GM19035 (cell line): Measurements from ENCODE around the gene NAT8L.
"Not testable (repeated sequence)": the region's sequence is repeated elsewhere in the genome, so short reads cannot be mapped to it uniquely, and the experiment has no call there.

Experiments used
- ATAC-seq: cut with Tn5 transposase; IDR thresholded peaks from one replicate; pipeline ENCODE4 v1.9.1; 2021; ENCODE audit not compliant: unreplicated experiment

The NAT8L gene, protein sequence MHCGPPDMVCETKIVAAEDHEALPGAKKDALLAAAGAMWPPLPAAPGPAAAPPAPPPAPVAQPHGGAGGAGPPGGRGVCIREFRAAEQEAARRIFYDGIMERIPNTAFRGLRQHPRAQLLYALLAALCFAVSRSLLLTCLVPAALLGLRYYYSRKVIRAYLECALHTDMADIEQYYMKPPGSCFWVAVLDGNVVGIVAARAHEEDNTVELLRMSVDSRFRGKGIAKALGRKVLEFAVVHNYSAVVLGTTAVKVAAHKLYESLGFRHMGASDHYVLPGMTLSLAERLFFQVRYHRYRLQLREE

DNA sequence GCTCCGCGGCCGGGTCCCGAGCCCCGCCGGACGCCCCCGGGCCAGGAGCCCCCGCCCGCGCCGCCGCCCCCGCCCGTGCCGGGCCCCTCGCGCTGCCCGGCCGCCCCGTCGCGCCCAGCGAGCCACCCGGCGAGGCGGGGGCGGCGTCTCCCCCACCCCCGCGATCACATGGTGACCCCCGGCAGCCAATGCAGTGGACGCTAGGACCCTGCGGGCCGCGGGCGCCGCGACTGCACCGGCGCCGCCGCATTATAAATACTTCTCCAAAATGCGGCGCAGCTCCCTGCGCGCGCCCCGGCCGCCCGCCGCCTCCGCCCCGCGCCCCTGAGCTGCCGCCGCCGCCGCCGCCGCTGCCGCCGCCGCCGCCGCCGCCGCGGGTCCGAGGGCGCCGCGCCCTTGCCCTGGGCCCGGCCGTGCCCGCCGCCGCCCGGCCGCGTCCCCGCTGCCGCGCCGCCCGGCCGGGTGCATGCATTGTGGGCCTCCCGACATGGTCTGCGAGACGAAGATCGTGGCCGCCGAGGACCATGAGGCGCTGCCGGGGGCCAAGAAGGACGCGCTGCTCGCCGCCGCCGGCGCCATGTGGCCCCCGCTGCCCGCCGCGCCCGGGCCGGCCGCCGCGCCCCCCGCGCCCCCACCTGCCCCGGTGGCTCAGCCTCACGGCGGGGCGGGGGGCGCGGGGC is at the start of gene NAT8L:
TSS of gene NAT8L (plus strand) at position 282 of the 680 bp plus-strand sequence. CDS start at position 467, 185 bp downstream.
- ATAC-seq, result no peak

DNA sequence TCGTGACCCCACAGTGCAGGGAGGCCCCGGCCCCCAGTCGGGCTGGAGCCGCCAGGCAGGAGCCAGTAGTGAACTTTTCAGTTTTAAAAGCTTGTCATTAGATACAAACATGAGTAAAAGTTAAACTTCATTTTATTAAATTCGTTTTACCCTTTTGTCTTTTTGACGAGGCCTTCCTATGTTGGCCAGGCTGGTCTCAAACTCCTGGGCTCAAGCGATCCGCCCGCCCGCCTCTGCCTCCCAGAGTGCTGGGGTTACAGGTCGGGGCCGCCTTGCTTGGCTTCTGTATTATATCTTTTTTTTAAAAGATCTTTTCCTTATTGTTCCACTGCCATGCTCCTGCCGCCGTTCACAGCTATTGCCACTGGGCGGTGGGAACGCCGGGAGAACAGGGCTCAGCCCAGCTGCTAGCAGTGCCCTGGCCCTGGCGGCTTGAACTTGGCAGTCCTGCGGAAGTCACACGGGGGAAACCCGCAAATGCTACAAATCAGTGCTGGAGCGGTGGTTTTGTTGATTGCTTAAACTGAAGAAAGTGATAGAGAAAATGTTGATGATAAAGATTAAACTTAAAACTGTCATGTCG is 49.4 kb upstream of the NAT8L start:
- peak; percentile 12 for ATAC-seq

DNA sequence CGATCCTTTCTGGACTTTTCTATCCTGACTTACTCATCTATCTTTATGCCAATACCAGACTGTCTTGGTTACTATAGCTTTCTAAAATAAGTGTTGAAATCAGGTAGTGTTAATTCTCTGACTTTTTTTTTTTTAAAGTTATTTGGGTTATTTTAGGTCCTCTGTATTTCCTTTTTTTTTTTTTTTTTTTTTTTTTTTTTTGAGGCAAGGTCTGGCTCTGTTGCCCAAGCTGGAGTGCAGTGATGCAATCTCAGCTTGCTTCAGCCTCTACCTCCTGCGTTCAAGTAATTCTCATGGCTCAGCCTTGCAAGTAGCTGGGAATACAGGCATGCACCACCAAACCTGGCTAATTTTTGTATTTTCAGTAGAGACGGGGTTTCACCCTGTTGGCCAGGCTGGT is 47.5 kb upstream of the NAT8L start:
- no peak for ATAC-seq

DNA sequence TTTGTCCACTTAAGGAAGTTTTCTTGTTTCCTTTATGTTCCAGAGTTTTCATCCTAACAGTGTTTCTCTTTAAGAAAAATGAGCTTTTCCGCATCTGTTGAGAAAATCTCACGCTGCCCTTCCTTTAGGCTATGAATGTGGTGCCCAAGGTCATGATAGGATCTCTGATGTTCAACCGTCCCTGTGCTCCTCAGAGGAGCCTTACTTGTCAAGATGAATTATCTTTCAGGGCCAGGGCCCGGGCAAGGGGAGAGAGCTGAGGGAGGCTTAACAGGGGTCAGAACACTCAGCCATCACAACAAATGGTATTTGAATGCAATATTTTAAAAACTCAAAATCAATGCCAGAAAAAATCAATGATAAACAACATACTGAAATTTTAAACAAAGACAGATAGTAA is 44.1 kb upstream of the NAT8L start:
- ATAC-seq, result no peak

DNA sequence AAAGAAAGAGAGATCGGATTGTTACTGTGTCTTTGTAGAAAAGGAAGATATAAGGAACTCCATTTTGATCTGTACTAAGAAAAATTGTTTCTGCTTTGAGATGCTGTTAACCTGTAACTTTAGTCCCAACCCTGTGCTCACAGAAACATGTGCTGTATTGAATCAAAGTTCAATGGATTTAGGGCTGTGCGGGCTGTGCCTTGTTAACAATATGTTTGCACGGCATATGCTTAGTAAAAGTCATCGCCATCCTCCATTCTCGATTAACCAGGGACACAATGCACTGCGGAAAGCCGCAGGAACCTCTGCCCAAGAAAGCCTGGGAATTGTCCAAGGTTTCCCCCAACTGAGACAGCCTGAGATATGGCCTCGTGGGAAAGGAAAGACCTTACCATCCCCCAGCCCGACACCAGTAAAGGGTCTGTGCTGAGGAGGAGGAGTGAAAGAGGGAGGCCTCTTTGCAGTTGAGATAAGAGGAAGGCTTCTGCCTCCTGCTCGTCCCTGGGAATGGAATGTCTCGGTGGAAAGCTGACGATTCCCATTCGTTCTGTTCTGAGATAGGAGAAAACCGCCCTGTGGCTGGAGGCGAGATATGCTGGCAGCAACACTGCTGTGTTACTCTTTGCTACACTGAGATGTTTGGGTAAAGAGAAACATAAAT is 37.6 kb upstream of the NAT8L start:
- ATAC-seq, result not testable (repeated sequence)

DNA sequence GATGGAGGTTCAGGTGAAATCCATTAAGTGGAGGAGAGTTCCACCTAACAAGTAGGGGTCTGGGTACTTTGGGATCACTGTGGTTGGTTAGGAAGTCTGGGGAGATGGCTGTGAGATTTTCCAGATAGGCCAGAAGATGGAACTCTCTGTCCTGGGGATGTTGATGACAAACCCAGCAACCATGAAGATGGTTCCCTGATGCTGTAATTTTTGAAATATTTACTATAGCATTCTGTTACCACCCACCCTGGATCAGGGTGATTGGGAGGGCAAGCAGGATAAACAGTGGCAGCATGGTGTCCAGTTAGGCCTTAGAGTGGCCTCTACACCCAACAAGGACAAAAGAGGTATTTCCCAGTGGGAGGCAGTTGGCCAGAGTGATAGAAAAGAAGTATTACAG is 34.4 kb upstream of the NAT8L start:
- no peak for ATAC-seq

DNA sequence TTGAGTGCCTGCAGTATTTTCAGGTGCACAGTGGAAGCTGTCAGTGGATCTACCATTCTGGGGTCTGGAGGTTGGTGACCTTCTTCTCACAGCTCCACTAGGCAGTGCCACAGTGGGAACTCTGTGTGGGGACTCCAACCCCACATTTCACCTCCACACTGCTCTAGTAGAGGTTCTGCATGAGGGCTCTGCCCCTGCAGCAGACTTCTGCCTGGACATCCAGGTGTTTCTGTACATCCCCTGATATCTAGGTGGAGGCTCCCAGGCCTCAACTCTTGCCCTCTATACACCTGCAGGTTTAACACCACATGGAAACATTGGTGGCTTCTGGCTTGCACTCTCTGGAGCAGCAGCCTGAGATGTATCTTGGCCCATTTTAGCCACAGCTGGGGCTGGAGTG is 33.3 kb upstream of the NAT8L start:
- ATAC-seq, result no peak

DNA sequence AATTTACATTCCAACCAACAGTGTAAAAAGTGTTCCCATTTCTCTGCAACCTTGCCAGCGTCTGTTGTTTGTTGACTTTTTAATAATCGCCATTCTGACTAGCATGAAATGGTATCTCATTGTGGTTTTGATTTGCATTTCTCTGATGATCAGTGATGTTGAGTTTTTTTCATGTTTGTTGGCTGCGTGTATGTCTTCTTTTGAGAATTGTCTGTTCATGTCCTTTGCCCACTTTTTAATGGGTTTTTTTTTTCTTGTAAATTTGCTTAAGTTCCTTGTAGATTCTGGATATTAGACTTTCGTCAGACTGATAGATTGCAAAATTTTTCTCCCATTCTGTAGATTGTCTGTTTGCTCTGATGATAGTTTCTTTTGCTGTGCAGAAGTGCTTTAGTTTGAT is 32.0 kb upstream of the NAT8L start:
- ATAC-seq, result not testable (repeated sequence)

DNA sequence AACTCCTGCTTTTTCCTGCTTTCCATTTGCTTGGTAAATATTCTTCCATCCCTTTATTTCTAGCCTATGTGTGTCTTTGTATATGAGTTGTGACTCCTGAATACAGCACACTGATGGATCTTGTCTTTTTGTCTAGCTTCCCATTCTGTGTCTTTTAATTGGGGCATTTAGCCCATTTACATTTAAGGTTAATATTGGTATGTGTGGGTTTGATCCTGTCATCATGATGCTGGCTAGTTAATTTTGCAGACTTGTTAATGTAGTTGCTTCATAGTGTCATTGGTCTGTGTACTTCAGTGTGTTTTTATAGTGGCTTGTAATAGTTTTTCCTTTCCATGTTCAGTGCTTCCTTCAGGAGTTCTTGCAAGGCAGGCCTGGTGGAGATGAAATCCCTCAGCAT is 28.0 kb upstream of the NAT8L start:
- ATAC-seq, result not testable (repeated sequence)

DNA sequence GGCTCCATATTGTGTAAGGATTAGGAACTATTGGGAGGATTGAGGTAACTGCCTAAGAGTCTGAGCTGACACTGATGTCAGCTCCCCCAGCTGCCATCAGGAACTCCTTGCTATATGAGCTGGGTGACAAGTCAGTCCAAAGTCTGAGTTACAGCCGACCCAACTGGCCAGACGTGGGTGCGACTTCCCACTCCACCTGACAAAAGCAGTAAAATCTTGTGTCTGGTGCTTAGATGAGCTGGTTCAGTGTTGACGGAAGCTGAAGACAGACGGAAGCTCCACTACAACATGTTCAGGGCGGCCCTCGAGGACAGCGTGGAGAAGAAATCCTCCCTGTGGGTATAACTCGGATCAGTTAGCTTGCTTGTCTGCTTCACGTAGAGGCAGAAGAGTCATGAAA is 22.8 kb upstream of the NAT8L start:
- no peak for ATAC-seq

DNA sequence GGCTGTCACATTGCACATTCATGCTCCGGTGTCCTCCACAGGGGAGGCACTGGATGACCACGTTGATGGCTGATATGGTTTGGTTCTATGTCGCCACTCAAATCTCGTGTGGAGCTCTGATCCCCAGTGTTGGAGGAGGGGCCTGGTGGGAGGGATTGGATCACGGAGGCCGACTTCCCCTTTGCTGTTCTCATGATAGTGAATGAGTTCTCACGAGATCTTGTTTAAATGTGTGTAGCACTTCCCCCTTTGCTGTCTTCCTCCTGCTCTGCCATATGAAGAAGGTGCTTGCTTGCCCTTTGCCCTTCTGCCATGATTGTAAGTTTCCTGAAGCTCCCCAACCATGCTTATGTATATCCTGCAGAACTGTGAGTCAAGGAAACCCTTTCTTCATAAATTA is 22.3 kb upstream of the NAT8L start:
- ATAC-seq, result no peak

DNA sequence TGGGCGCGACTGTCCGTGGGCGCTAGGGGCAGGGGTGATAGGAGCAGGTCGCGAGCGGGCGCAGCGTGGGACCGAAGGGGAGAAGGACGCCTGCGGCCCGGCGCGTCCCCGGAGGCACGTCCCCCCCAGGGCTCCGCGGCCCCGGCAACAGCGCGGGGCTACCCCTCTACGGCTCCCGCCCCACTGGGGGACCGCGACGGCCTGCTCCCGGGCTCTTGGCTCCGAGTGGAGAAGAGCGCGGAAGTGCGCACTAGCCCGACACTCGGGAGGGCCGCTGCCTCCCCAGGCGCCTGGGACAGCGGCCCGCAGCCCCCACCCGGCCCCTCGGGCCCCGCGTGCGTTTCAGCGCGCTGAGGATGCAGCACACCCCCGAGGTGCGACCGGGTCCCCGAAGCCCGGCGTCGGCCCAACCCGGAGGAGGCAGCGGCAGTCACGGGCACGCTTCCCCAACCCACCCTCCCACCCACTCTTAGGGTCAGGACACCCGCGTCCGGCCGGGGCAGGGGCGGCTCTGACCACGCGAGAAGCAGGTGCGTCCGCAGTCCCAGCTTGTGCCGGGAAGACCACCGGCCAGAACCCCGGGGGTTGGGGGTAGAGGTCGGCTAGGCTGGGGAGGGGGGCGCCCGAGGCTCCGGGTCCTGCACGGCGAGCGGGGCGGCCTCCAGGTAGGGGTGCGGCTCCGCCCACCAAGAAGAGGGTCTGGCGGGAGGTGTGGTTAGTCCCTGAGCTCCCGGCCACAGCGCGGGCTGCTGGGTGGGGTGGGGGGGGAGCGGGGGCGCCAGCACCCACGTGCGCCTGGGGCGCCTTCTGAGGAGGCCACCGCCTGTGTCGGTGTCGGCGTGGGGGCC is 18.5 kb upstream of the NAT8L start:
- no peak for ATAC-seq

DNA sequence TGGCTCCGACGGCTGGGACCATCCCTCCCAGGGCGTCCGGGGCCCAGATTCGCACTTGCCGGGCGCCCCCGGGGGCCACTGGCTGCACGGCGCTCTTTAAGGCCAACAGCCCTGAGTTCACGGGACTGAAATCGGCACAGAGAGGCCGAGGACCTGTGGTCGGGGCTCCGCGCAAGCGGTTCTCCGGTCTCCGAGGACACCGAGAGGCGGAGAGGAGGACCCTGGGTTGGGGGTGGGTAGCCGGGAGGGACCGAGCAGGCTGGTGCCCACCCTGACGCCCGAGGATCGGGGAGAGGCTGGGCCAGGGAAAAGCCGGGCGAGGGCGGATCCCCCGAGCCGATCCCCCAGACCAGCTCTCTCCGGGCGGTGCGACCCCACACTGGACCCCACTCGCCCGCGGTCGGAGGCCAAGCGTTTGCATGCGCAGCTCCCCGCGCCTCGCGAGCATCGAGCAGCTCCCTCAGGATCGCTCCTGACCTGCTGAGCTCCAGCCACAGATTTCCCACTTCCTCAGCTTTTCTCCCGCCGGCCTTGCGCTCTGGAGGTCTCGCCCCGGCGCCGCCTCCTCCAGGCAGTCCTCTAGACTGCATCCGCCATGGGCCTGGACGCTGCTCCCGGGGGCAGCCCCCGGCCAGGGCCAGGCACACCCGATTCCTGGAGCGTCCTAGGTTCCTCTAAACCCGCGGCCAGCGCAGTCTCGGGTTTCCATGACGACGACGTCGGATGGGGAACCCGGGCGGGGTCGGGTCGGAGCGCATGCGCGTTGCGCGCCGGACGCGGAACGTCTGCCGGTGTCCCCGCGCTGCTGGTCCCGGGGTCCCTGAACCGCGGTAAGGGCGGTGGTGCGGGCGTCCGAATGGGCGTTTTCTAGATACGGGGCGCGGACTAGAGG is 17.6 kb upstream of the NAT8L start:
- ATAC-seq, result peak; percentile 79

DNA sequence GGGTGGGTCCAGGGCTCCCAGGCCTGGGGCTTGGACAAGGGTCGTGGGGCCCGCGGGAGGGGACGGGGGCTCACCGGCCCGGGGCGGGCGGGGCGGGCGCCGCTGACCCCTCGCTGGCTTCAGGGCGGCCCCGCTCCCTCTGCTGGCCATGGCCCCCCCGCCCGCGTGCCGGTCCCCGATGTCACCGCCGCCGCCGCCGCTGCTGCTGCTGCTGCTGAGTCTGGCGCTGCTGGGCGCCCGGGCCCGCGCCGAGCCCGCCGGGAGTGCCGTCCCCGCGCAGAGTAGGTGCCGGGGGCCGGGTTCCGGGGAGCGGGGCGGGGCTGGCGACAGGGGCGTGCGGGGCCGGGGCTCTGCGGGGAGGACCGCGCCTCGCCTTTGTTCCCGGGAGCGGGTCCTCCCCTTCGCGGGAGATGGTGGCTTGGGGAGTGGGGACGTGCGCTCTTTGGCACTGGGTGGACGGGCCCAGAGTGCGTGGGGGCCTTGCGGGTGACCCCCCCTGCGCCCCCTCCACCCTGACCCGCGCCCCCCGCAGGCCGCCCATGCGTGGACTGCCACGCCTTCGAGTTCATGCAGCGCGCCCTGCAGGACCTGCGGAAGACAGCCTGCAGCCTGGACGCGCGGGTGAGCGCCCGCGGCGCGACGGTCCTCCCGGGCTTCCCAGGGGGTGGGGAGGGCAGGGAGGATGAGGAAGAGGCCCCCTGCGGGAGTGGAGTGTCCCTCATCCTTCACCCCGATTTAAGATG is 16.8 kb upstream of the NAT8L start:
- ATAC-seq, result peak; percentile 41

DNA sequence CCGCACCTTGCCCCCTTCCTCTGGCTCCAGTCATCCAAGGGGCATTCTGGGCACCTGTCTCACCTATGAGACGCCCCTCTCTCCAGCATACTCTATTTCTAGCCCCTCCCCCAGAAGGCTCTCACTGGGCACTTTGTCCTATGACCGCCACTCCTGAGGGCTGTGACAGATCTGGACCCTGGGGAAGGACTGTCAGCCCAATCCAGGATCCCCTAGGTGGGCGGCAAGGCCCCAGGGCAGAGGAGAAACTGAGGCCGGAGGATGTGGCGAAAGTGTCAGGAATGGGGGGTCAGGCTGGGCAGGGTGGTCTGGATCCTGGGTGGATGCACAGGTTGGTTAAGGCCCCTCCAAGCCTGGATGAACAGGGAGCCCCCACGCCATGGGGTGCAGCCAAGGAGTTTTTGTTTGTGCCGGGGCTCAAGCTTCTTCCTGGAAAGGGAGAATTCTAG is 16.2 kb upstream of the NAT8L start:
- ATAC-seq, result no peak

DNA sequence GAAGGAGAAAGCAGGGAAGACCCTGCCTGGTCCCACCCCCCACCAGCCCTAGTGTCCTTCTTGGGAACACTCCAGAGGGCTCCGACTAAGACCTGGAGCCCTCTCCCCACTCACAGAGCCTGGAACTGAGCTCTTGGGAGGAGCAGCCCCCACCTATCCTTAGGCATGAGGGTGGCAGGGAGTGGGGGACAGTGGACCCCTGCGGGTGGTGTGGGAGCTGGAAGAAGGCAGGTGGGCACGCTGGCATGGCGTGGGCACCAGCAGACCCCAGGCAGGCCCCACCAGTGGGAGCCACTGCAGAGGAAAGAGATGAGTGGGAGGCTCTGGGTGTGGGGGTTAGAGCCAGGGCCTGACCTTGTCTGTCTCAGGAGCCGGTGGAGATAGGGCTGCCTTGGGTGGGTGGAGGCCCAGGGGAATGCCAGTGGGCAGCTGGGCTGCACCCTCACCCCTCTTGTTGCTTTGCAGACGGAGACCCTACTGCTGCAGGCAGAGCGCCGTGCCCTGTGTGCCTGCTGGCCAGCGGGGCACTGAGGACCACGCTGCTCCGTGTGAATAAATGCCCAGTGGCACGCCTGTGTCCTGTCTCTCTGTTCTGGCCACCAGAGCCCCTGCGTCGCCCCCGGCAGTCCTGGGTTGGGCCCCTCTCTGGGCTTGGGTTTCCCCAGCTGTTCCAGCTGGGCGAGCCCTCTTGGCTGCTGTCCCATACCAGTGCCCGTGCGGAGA is 15.6 kb upstream of the NAT8L start:
- ATAC-seq, result no peak

DNA sequence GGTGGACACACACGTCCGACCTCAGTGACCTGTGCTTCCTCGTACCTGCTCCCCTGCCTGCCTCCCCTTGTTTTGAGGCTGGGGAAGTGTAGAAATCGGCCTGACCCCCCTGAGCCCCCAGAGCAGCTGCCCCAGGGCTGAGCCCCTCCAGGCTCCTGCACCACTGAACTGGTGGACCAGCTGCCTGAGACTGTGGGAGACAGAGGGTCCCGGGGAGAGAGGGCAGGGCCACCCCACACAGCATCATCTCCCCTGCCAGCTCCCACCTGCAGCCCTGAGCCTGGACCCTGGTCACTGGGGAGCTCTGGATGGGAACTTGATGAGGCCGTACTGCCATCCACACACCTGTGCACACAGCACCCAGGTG is 15.0 kb upstream of the NAT8L start:
- ATAC-seq, result no peak
